GM19351 (cell line): Measurements from ENCODE around the gene FGF8.

Experiments
- ATAC-seq: cut with Tn5 transposase; IDR thresholded peaks from one replicate; pipeline ENCODE4 v1.9.1; 2021; ENCODE audit warnings: mild to moderate bottlenecking, moderate library complexity; ENCODE audit not compliant: unreplicated experiment

FGF8 gene

GRCh38 chr10:101770331-101771215 lies 5.3 kb downstream of the FGF8 start:
- no peak for ATAC-seq

- no peak for ATAC-seq
Observed at GRCh38 chr10:101769541-101770180, 6.3 kb downstream of the FGF8 start.

- ATAC-seq = no peak
Observed at GRCh38 chr10:101768791-101769170, 7.1 kb downstream of the FGF8 start.

- no peak for ATAC-seq
Observed at GRCh38 chr10:101767966-101768790, 7.7 kb downstream of the FGF8 start.

GRCh38 chr10:101767600-101767945 lies 8.3 kb downstream of the FGF8 start:
- ATAC-seq = no peak

- ATAC-seq = no peak
Observed at GRCh38 chr10:101766753-101767599, 8.9 kb downstream of the FGF8 start.

- ATAC-seq = no peak
Observed at GRCh38 chr10:101766306-101766705, 9.6 kb downstream of the FGF8 start.

- ATAC-seq = no peak
Observed at GRCh38 chr10:101763141-101763846, 12.6 kb downstream of the FGF8 start.

- ATAC-seq = no peak
Observed at GRCh38 chr10:101762736-101763135, 13.2 kb downstream of the FGF8 start.

GRCh38 chr10:101761226-101761625 lies 14.7 kb downstream of the FGF8 start:
- no peak for ATAC-seq

GRCh38 chr10:101760510-101760909 lies 15.4 kb downstream of the FGF8 start:
- ATAC-seq = no peak

- no peak for ATAC-seq
Observed at GRCh38 chr10:101759309-101760247, 16.3 kb downstream of the FGF8 start.

- no peak for ATAC-seq
Observed at GRCh38 chr10:101758858-101759257, 17.1 kb downstream of the FGF8 start.

- ATAC-seq = no peak
Observed at GRCh38 chr10:101752241-101752640, 23.7 kb downstream of the FGF8 start.

- no peak for ATAC-seq
Observed at GRCh38 chr10:101749047-101750016, 26.6 kb downstream of the FGF8 start.

GRCh38 chr10:101748496-101748895 lies 27.4 kb downstream of the FGF8 start:
- no peak for ATAC-seq

- no peak for ATAC-seq
Observed at GRCh38 chr10:101745074-101745696, 30.7 kb downstream of the FGF8 start.
